ENCODE data around the gene DDX23.
"Not testable (repeated sequence)": the region's sequence is repeated elsewhere in the genome, so short reads cannot be mapped to it uniquely, and the experiment has no call there.

The DDX23 gene

GRCh38 chr12:48862760-48863159 lies 10.8 kb upstream of the DDX23 start:
- no peak for DNase-seq (ENCODE audit: low read depth)

- no peak for DNase-seq (ENCODE audit: low read depth)
These were observed 9.1 kb upstream of the DDX23 start for GRCh38 chr12:48861111-48861510.

GRCh38 chr12:48860236-48860635 lies 8.3 kb upstream of the DDX23 start:
- not testable (repeated sequence) for DNase-seq (ENCODE audit: low read depth)

GRCh38 chr12:48859607-48860006 lies 7.6 kb upstream of the DDX23 start:
- DNase-seq (ENCODE audit: low read depth), result no peak

- no peak for DNase-seq (ENCODE audit: low read depth)
These were observed 6.1 kb upstream of the DDX23 start for GRCh38 chr12:48858043-48858442.

- DNase-seq (ENCODE audit: low read depth), result no peak
These were observed 5.5 kb upstream of the DDX23 start for GRCh38 chr12:48857278-48857994.

GRCh38 chr12:48856379-48856778 lies 4.4 kb upstream of the DDX23 start:
- no peak for DNase-seq (ENCODE audit: low read depth)

GRCh38 chr12:48854932-48855331 lies 3.0 kb upstream of the DDX23 start:
- DNase-seq (ENCODE audit: low read depth), result not testable (repeated sequence)

GRCh38 chr12:48854488-48854887 lies 2.5 kb upstream of the DDX23 start:
- DNase-seq (ENCODE audit: low read depth), result no peak

- peak; percentile 69 for DNase-seq (ENCODE audit: low read depth)
These were observed 1.0 kb upstream of the DDX23 start for GRCh38 chr12:48852734-48853688.

- DNase-seq (ENCODE audit: low read depth), result not testable (repeated sequence)
These were observed 9.9 kb downstream of the DDX23 start for GRCh38 chr12:48842021-48842420.

GRCh38 chr12:48838048-48838447 lies 13.9 kb downstream of the DDX23 start:
- DNase-seq (ENCODE audit: low read depth), result no peak

GRCh38 chr12:48832321-48833060 lies 19.5 kb downstream of the DDX23 start:
- DNase-seq (ENCODE audit: low read depth), result no peak

GRCh38 chr12:48831257-48831656 lies 20.7 kb downstream of the DDX23 start:
- no peak for DNase-seq (ENCODE audit: low read depth)

- DNase-seq (ENCODE audit: low read depth), result no peak
These were observed 23.0 kb downstream of the DDX23 start for GRCh38 chr12:48828841-48829575.

GRCh38 chr12:48828293-48828692 lies 23.7 kb downstream of the DDX23 start:
- no peak for DNase-seq (ENCODE audit: low read depth)

- DNase-seq (ENCODE audit: low read depth), result no peak
These were observed 24.4 kb downstream of the DDX23 start for GRCh38 chr12:48827513-48828096.

GRCh38 chr12:48827026-48827425 lies 24.9 kb downstream of the DDX23 start:
- DNase-seq (ENCODE audit: low read depth), result no peak

GRCh38 chr12:48826209-48826855 lies 25.6 kb downstream of the DDX23 start:
- DNase-seq (ENCODE audit: low read depth), result no peak

- DNase-seq (ENCODE audit: low read depth), result no peak
These were observed 27.1 kb downstream of the DDX23 start for GRCh38 chr12:48824905-48825304.

GRCh38 chr12:48824112-48824511 lies 27.9 kb downstream of the DDX23 start:
- no peak for DNase-seq (ENCODE audit: low read depth)
